Measurements from ENCODE around the gene DYSF.

DYSF gene

GRCh38 chr2:71678874-71679273 is 225.5 kb downstream of the DYSF start:
- H3K36me3 ChIP-seq (ENCODE audit: low read depth) = no peaks in the 10 kb centered on the region
- H3K4me3 ChIP-seq (ENCODE audit: severe bottlenecking) = no peak overlapping the region
- H3K27me3 ChIP-seq (ENCODE audit: insufficient read depth, poor library complexity, severe bottlenecking) = peaks cover 4% of the 10 kb centered on the region
- DNase-seq (ENCODE audit: low spot score) = no peak
- peaks cover 3% of the 10 kb centered on the region for H3K4me1 ChIP-seq (ENCODE audit: insufficient read depth, poor library complexity, severe bottlenecking)
- no peak for ATAC-seq (ENCODE audit: low read depth)
- H3K9me3 ChIP-seq (ENCODE audit: severe bottlenecking) = no peaks in the 10 kb centered on the region
- no peak overlapping the region for H3K27ac ChIP-seq (ENCODE audit: poor library complexity, severe bottlenecking)
- no peak for TF ChIP-seq CTCF (IDR thresholded peaks at IDR 0.05; ENCODE audit: poor library complexity, severe bottlenecking)

DNA sequence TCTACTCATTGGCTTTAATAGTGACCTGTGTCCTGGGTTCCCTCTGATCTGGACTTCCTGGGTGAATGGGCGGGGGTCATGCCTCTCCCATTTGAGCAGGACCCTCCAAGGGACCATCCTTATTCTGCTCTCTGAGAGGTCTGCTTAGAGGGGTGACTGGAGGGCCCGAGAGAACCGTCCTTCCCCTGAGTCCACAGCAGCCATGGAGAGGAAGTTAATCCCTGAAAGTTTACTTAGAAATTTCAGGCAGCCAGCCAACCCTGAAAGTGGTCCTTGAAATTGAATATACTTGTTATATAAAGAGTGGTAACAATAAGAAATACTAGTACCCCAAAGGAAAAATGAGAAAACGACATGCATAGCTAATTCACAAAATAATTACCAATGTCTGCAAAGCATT is 226.1 kb downstream of the DYSF start:
- peaks cover 3% of the 10 kb centered on the region for H3K4me1 ChIP-seq (ENCODE audit: insufficient read depth, poor library complexity, severe bottlenecking)
- no peaks in the 10 kb centered on the region for H3K36me3 ChIP-seq (ENCODE audit: low read depth)
- no peak for TF ChIP-seq CTCF (IDR thresholded peaks at IDR 0.05; ENCODE audit: poor library complexity, severe bottlenecking)
- ATAC-seq (ENCODE audit: low read depth) = no peak
- no peak overlapping the region for H3K27ac ChIP-seq (ENCODE audit: poor library complexity, severe bottlenecking)
- peaks cover 4% of the 10 kb centered on the region for H3K27me3 ChIP-seq (ENCODE audit: insufficient read depth, poor library complexity, severe bottlenecking)
- no peak for DNase-seq (ENCODE audit: low spot score)
- H3K4me3 ChIP-seq (ENCODE audit: severe bottlenecking) = no peak overlapping the region
- H3K9me3 ChIP-seq (ENCODE audit: severe bottlenecking) = no peaks in the 10 kb centered on the region

DNA sequence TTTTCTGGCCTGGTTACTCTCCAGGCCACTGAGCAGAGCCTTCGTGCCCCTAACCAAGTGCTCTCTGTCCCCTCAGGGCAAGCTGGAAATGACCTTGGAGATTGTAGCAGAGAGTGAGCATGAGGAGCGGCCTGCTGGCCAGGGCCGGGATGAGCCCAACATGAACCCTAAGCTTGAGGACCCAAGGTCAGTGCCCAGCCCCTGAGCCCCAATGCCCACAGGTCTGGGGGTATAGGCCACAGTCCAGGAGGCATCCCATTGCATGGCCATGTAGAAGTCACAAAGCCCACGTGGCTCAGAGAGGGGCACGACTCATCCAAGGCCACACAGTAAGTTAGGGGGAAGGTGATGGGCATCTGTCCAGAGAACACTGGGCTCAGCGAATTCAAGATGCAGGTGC is 227.6 kb downstream of the DYSF start:
- Histone ChIP-seq H3K27me3 (ENCODE audit: insufficient read depth, poor library complexity, severe bottlenecking) (peaks cover 4% of the 10 kb centered on the region), H3K4me3 (ENCODE audit: severe bottlenecking) (no peak overlapping the region), H3K4me1 (ENCODE audit: insufficient read depth, poor library complexity, severe bottlenecking) (no peaks in the 10 kb centered on the region), H3K36me3 (ENCODE audit: low read depth) (no peaks in the 10 kb centered on the region), H3K9me3 (ENCODE audit: severe bottlenecking) (no peaks in the 10 kb centered on the region), H3K27ac (ENCODE audit: poor library complexity, severe bottlenecking) (no peak overlapping the region)
- no peak for TF ChIP-seq CTCF (IDR thresholded peaks at IDR 0.05; ENCODE audit: poor library complexity, severe bottlenecking)
- ATAC-seq (ENCODE audit: low read depth) = no peak
- peak; percentile 23 for DNase-seq (ENCODE audit: low spot score)

GRCh38 chr2:71681626-71682025 is 228.3 kb downstream of the DYSF start:
- Histone ChIP-seq H3K9me3 (ENCODE audit: severe bottlenecking) (no peaks in the 10 kb centered on the region), H3K4me1 (ENCODE audit: insufficient read depth, poor library complexity, severe bottlenecking) (no peaks in the 10 kb centered on the region), H3K4me3 (ENCODE audit: severe bottlenecking) (no peak overlapping the region), H3K27me3 (ENCODE audit: insufficient read depth, poor library complexity, severe bottlenecking) (peaks cover 4% of the 10 kb centered on the region), H3K27ac (ENCODE audit: poor library complexity, severe bottlenecking) (no peak overlapping the region), H3K36me3 (ENCODE audit: low read depth) (no peaks in the 10 kb centered on the region)
- peak; percentile 20 for DNase-seq (ENCODE audit: low spot score)
- TF ChIP-seq CTCF (IDR thresholded peaks at IDR 0.05; ENCODE audit: poor library complexity, severe bottlenecking) = no peak
- no peak for ATAC-seq (ENCODE audit: low read depth)

DNA sequence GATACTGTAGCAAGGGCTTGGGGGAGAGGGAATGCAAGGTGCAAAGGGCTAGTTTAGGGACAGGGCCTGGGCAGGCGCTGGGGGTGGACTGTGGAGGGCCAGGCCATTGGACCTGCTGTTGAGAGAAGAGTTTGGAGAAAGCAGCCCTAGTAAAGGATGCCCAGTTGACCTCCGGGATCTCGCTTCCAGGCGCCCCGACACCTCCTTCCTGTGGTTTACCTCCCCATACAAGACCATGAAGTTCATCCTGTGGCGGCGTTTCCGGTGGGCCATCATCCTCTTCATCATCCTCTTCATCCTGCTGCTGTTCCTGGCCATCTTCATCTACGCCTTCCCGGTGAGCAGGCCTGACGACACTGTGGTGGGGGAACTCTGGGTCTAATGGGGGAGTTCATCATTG is 229.0 kb downstream of the DYSF start:
- H3K4me1 ChIP-seq (ENCODE audit: insufficient read depth, poor library complexity, severe bottlenecking) = no peaks in the 10 kb centered on the region
- H3K4me3 ChIP-seq (ENCODE audit: severe bottlenecking) = no peak overlapping the region
- no peaks in the 10 kb centered on the region for H3K36me3 ChIP-seq (ENCODE audit: low read depth)
- ATAC-seq (ENCODE audit: low read depth) = no peak
- no peak for TF ChIP-seq CTCF (IDR thresholded peaks at IDR 0.05; ENCODE audit: poor library complexity, severe bottlenecking)
- no peak overlapping the region for H3K27ac ChIP-seq (ENCODE audit: poor library complexity, severe bottlenecking)
- peak; percentile 34 for DNase-seq (ENCODE audit: low spot score)
- peaks cover 4% of the 10 kb centered on the region for H3K27me3 ChIP-seq (ENCODE audit: insufficient read depth, poor library complexity, severe bottlenecking)
- no peaks in the 10 kb centered on the region for H3K9me3 ChIP-seq (ENCODE audit: severe bottlenecking)

All from RWPE2 (cell line).